H9 (cell line): ENCODE results near the gene KDM2B. TPM values are rescaled to one million over a fixed set of nuclear protein-coding genes. Genes with fewer than 3 reads are reported as not detected.

Experiments used
- DNase-seq: peaks from one replicate; pipeline ENCODE4 v3.0.0-alpha.2; 2017
- H2AFZ ChIP-seq: one replicate; pipeline ENCODE4 v1.6.1; 2013; ENCODE audit warnings: mild to moderate bottlenecking, low read length, control low read depth, moderate library complexity
- H2AK5ac ChIP-seq: 2 replicates; pipeline ENCODE4 v1.6.1; 2013; ENCODE audit warnings: low read length, control low read depth, mixed read lengths; ENCODE audit not compliant: insufficient read length
- H2BK120ac ChIP-seq: one replicate; pipeline ENCODE4 v1.6.1; 2013; ENCODE audit warnings: low read depth, mild to moderate bottlenecking, low read length, control low read depth, inconsistent platforms; ENCODE audit not compliant: poor library complexity, severe bottlenecking
- H2BK12ac ChIP-seq: 2 replicates; pipeline ENCODE4 v1.6.1; 2013; ENCODE audit warnings: low read length, control low read depth, mixed read lengths, low read depth; ENCODE audit not compliant: insufficient read length
- H2BK15ac ChIP-seq: 2 replicates; pipeline ENCODE4 v1.6.1; 2013; ENCODE audit warnings: low read depth, low read length, control low read depth
- H2BK20ac ChIP-seq: one replicate; pipeline ENCODE4 v1.6.1; 2013; ENCODE audit warnings: low read depth, mild to moderate bottlenecking, low read length, control low read depth, inconsistent platforms; ENCODE audit not compliant: poor library complexity, severe bottlenecking
- H2BK5ac ChIP-seq: 2 replicates; pipeline ENCODE4 v1.6.1; 2013; ENCODE audit warnings: low read length, control low read depth, mixed read lengths; ENCODE audit not compliant: insufficient read length
- H3K14ac ChIP-seq: 2 replicates; pipeline ENCODE4 v1.6.1; 2013; ENCODE audit warnings: low read length, control low read depth; ENCODE audit not compliant: insufficient read depth
- H3K18ac ChIP-seq: 2 replicates; pipeline ENCODE4 v1.6.1; 2013; ENCODE audit warnings: low read depth, mild to moderate bottlenecking, mixed read lengths, low read length, control low read depth; ENCODE audit not compliant: insufficient read length
- H3K23ac ChIP-seq: 2 replicates; pipeline ENCODE4 v1.6.1; 2013; ENCODE audit warnings: low read length, control low read depth, mixed read lengths, low read depth; ENCODE audit not compliant: insufficient read length
- H3K23me2 ChIP-seq: 2 replicates; pipeline ENCODE4 v1.6.1; 2013; ENCODE audit warnings: low read depth, mild to moderate bottlenecking, mixed read lengths, low read length, control low read depth; ENCODE audit not compliant: insufficient read length, poor library complexity, severe bottlenecking
- H3K27ac ChIP-seq: 2 replicates; pipeline ENCODE4 v1.5.1; 2013; ENCODE audit warnings: low read length, control low read depth, mixed read lengths, low read depth; ENCODE audit not compliant: insufficient read length
- H3K27me3 ChIP-seq: 2 replicates; pipeline ENCODE4 v1.6.1; 2013; ENCODE audit warnings: low read length, control low read depth, inconsistent platforms; ENCODE audit not compliant: insufficient read depth
- H3K4ac ChIP-seq: 2 replicates; pipeline ENCODE4 v1.6.1; 2013; ENCODE audit warnings: low read depth, mild to moderate bottlenecking, control low read depth, inconsistent platforms, low read length, moderate library complexity
- H3K4me1 ChIP-seq: 2 replicates; pipeline ENCODE4 v1.6.1; 2013; ENCODE audit warnings: low read length, control low read depth, inconsistent platforms; ENCODE audit not compliant: insufficient read depth
- H3K4me2 ChIP-seq: 2 replicates; pipeline ENCODE4 v1.6.1; 2013; ENCODE audit warnings: low read length, control low read depth, mixed read lengths; ENCODE audit not compliant: insufficient read length, insufficient read depth
- H3K56ac ChIP-seq: 2 replicates; pipeline ENCODE4 v1.6.1; 2013; ENCODE audit warnings: low read depth, mild to moderate bottlenecking, mixed read lengths, low read length, control low read depth; ENCODE audit not compliant: insufficient read length
- H3K79me1 ChIP-seq: 2 replicates; pipeline ENCODE4 v1.6.1; 2013; ENCODE audit warnings: low read depth, mild to moderate bottlenecking, moderate library complexity, low read length, control low read depth, inconsistent platforms; ENCODE audit not compliant: insufficient read depth, poor library complexity, severe bottlenecking
- H3K79me2 ChIP-seq: 2 replicates; pipeline ENCODE4 v1.6.1; 2013; ENCODE audit warnings: low read length, control low read depth, inconsistent platforms; ENCODE audit not compliant: insufficient read depth
- H3K9ac ChIP-seq: 2 replicates; pipeline ENCODE4 v1.6.1; 2013; ENCODE audit warnings: low read length, control low read depth, mixed read lengths; ENCODE audit not compliant: insufficient read length; ENCODE audit errors: extremely low read depth
- H3K9me3 ChIP-seq: one replicate; pipeline ENCODE4 v1.6.1; 2013; ENCODE audit warnings: low read depth, low read length, inconsistent platforms; ENCODE audit not compliant: control insufficient read depth
- H3T11ph ChIP-seq: one replicate; pipeline ENCODE4 v1.6.1; 2013; ENCODE audit warnings: mild to moderate bottlenecking, low read length, control low read depth, inconsistent platforms
- H4K20me1 ChIP-seq: one replicate; pipeline ENCODE4 v1.6.1; 2013; ENCODE audit not compliant: control insufficient read depth, insufficient read length, insufficient read depth
- H4K5ac ChIP-seq: 2 replicates; pipeline ENCODE4 v1.6.1; 2013; ENCODE audit warnings: low read depth, mild to moderate bottlenecking, mixed read lengths, low read length, control low read depth; ENCODE audit not compliant: insufficient read length
- H4K8ac ChIP-seq: replicated peaks from 2 replicates; pipeline ENCODE4 v1.6.1; 2013; ENCODE audit warnings: low read length, control low read depth, mixed read lengths, low read depth; ENCODE audit not compliant: insufficient read length
- H4K91ac ChIP-seq: 2 replicates; pipeline ENCODE4 v1.6.1; 2013; ENCODE audit warnings: low read depth, mild to moderate bottlenecking, moderate library complexity, mixed read lengths, low read length, control low read depth; ENCODE audit not compliant: insufficient read length
- H3K27ac Mint-ChIP-seq, 3 experiments: 2 replicates in 2 of 3; 3 replicates in 1 of 3; pipeline ENCODE4 v1.8.0; 2020 to 2021; ENCODE audit warnings: mixed read lengths in 3 of 3, mild to moderate bottlenecking in 1 of 3, moderate library complexity in 1 of 3
- H3K27me3 Mint-ChIP-seq: 2 replicates; pipeline ENCODE4 v1.8.0; 2021; ENCODE audit warnings: low read depth, mild to moderate bottlenecking, moderate library complexity, mixed read lengths
- H3K36me3 Mint-ChIP-seq, 3 experiments: 2 replicates in 2 of 3; 3 replicates in 1 of 3; pipeline ENCODE4 v1.8.0; 2020 to 2021; ENCODE audit warnings: low read depth in 3 of 3, mixed read lengths in 3 of 3; ENCODE audit not compliant: insufficient read depth in 1 of 3
- H3K4me1 Mint-ChIP-seq, 2 experiments: 2 replicates each; pipeline ENCODE4 v1.8.0; 2020; ENCODE audit warnings: mixed read lengths in 2 of 2
- H3K4me3 Mint-ChIP-seq, 2 experiments: 2 replicates in 1 of 2; 3 replicates in 1 of 2; pipeline ENCODE4 v1.8.0; 2020 to 2021; ENCODE audit warnings: mild to moderate bottlenecking in 2 of 2, mixed read lengths in 2 of 2, moderate library complexity in 1 of 2
- H3K9me3 Mint-ChIP-seq, 2 experiments: 2 replicates in 1 of 2; 3 replicates in 1 of 2; pipeline ENCODE4 v1.8.0; 2020; ENCODE audit warnings: mild to moderate bottlenecking in 2 of 2, mixed read lengths in 2 of 2, moderate library complexity in 1 of 2
- CTCF ChIP-seq: fragments of 200-600 bp; sonication (generic); conservative IDR thresholded peaks from 3 replicates; pipeline ENCODE4 v1.8.0; 2021; ENCODE audit warnings: antibody characterized with exemption, mild to moderate bottlenecking
- WGBS: extraction: QIAGEN DNeasy Blood & Tissue Kit; methylation state at CpG from one replicate; pipeline ENCODE4 v1.1.7; 2013; ENCODE audit warnings: missing lambda C conversion rate, low lambda C conversion rate, mixed read lengths; ENCODE audit not compliant: insufficient read length; ENCODE audit errors: extremely low coverage; 5-methylcytosine and 5-hydroxymethylcytosine counted together
- total RNA-seq: library from RNA; stranded (reverse); gene quantifications from 2 replicates; pipeline ENCODE4 v1.2.1, GENCODE V29; 2021

Gene KDM2B
- total RNA-seq, 1 experiment from 2014 or later: 143 TPM

GRCh38 chr12:121399391-121400331 is 181.2 kb downstream of the KDM2B start, which contains the start of gene RNF34:
RNF34 (plus strand) TSS chr12:121400118; CDS start chr12:121400213, 95 bp downstream.
- Histone ChIP-seq H3K79me2 (peaks cover 13% of the 10 kb centered on the region), H4K5ac (no peak within 1 kb of the TSS), H3K4me2 (peak within 1 kb of the TSS; percentile 97), H2BK15ac (no peak within 1 kb of the TSS), H2AK5ac (no peak within 1 kb of the TSS), H3K14ac (peak within 1 kb of the TSS; percentile 92), H3T11ph (no peak within 1 kb of the TSS), H3K23ac (no peak within 1 kb of the TSS), H4K8ac (no peak within 1 kb of the TSS), H4K91ac (no peak within 1 kb of the TSS), H3K56ac (no peak within 1 kb of the TSS), H3K9ac (peak within 1 kb of the TSS; percentile 87), H3K9me3 (no peaks in the 10 kb centered on the region), H3K23me2 (peaks cover 8% of the 10 kb centered on the region), H2AFZ (no peak within 1 kb of the TSS), H3K18ac (peak within 1 kb of the TSS; percentile 79), H3K4me1 (no peaks in the 10 kb centered on the region), H2BK20ac (no peak within 1 kb of the TSS), H3K27me3 (no peaks in the 10 kb centered on the region), H3K4ac (no peak within 1 kb of the TSS; the same call in 1 of the 2 replicates), H2BK12ac (no peak within 1 kb of the TSS), H3K79me1 (peaks cover 4% of the 10 kb centered on the region), H4K20me1 (no peaks in the 10 kb centered on the region), H3K27ac (peak within 1 kb of the TSS; percentile 55), H2BK120ac (peak within 1 kb of the TSS; percentile 30), H2BK5ac (no peak within 1 kb of the TSS)
- Mint-ChIP-seq H3K36me3 (peaks cover 0 to 18% (median 17%) of the 10 kb centered on the region in 3 experiments; a peak in 4 of 7 replicates), H3K4me3 (peak within 1 kb of the TSS; percentile 91 to 96), H3K27ac (peak within 1 kb of the TSS; percentile 96 to 99 (median 98)), H3K27me3 (no peaks in the 10 kb centered on the region), H3K4me1 (peaks cover 16 to 23% of the 10 kb centered on the region in 2 experiments), H3K9me3 (no peaks in the 10 kb centered on the region)
- no peak for TF ChIP-seq CTCF
- WGBS: no CpG with 5 or more reads among the region's 77 CpGs
- DNase-seq: peak; percentile 100
